ENCODE data around the gene GREB1L.

Gene GREB1L

GRCh38 chr18:21496277-21496835 lies 254.3 kb downstream of the GREB1L start:
- DNase-seq = no peak

- no peak for DNase-seq
Observed at GRCh38 chr18:21499997-21500396, 258.0 kb downstream of the GREB1L start.

- no peak for DNase-seq
Observed at GRCh38 chr18:21502661-21503060, 260.6 kb downstream of the GREB1L start.

GRCh38 chr18:21507913-21508701 lies 266.1 kb downstream of the GREB1L start:
- no peak for DNase-seq

- DNase-seq = no peak
Observed at GRCh38 chr18:21509062-21509461, 267.0 kb downstream of the GREB1L start.

- no peak for DNase-seq
Observed at GRCh38 chr18:21513292-21513691, 271.3 kb downstream of the GREB1L start.

- no peak for DNase-seq
Observed at GRCh38 chr18:21513741-21514140, 271.7 kb downstream of the GREB1L start.

GRCh38 chr18:21522530-21522929 lies 280.5 kb downstream of the GREB1L start:
- no peak for DNase-seq

- DNase-seq = no peak
Observed at GRCh38 chr18:21525916-21526315, 283.9 kb downstream of the GREB1L start.

- DNase-seq = no peak
Observed at GRCh38 chr18:21526463-21526862, 284.4 kb downstream of the GREB1L start.

GRCh38 chr18:21534327-21534726 lies 292.3 kb downstream of the GREB1L start:
- no peak for DNase-seq

- no peak for DNase-seq
Observed at GRCh38 chr18:21538230-21538629, 296.2 kb downstream of the GREB1L start.

GRCh38 chr18:21546423-21546822 lies 304.4 kb downstream of the GREB1L start:
- DNase-seq = no peak

GRCh38 chr18:21548647-21549046 lies 306.6 kb downstream of the GREB1L start:
- DNase-seq = no peak

- no peak for DNase-seq
Observed at GRCh38 chr18:21550510-21550970, 308.5 kb downstream of the GREB1L start.

GRCh38 chr18:21557607-21558253 lies 315.7 kb downstream of the GREB1L start:
- DNase-seq = no peak

- DNase-seq = no peak
Observed at GRCh38 chr18:21559195-21559594, 317.2 kb downstream of the GREB1L start.

- no peak for DNase-seq
Observed at GRCh38 chr18:21571772-21572171, 329.7 kb downstream of the GREB1L start.

Data from NCI-H1105 treated with DMSO at 0.1 percent for 48 hours (cell line).